Trophoblast cell (in vitro differentiated cells and primary cell): ENCODE data around the gene IL31.

ENCODE experiments used
- DNase-seq, 2 donors: peaks; one replicate each; pipeline ENCODE4 v3.0.0-alpha.2; 2016
- H2AFZ ChIP-seq: 2 replicates; pipeline ENCODE4 v1.6.1; 2013; ENCODE audit warnings: low read length, moderate library complexity, mild to moderate bottlenecking; ENCODE audit not compliant: insufficient read depth, poor library complexity
- H2AK5ac ChIP-seq: 2 replicates; pipeline ENCODE4 v1.6.1; 2013; ENCODE audit warnings: mild to moderate bottlenecking, low read length
- H2BK120ac ChIP-seq: 2 replicates; pipeline ENCODE4 v1.6.1; 2013; ENCODE audit warnings: low read length, mild to moderate bottlenecking, moderate library complexity; ENCODE audit not compliant: insufficient read depth, poor library complexity
- H2BK12ac ChIP-seq: 2 replicates; pipeline ENCODE4 v1.6.1; 2013; ENCODE audit warnings: mild to moderate bottlenecking, low read length, moderate library complexity
- H2BK5ac ChIP-seq: 2 replicates; pipeline ENCODE4 v1.6.1; 2013; ENCODE audit warnings: low read length, low read depth, moderate library complexity, mild to moderate bottlenecking; ENCODE audit not compliant: poor library complexity
- H3K14ac ChIP-seq: 2 replicates; pipeline ENCODE4 v1.6.1; 2013; ENCODE audit warnings: mild to moderate bottlenecking, low read length
- H3K18ac ChIP-seq: 2 replicates; pipeline ENCODE4 v1.6.1; 2013; ENCODE audit warnings: mild to moderate bottlenecking, low read length
- H3K23ac ChIP-seq: 2 replicates; pipeline ENCODE4 v1.6.1; 2013; ENCODE audit warnings: low read length
- H3K27ac ChIP-seq: 2 replicates; pipeline ENCODE4 v1.5.1; 2013; ENCODE audit warnings: low read depth, mild to moderate bottlenecking, inconsistent platforms, low read length, moderate library complexity
- H3K27me3 ChIP-seq: 2 replicates; pipeline ENCODE4 v1.6.1; 2013; ENCODE audit warnings: inconsistent platforms, mild to moderate bottlenecking, low read length, moderate library complexity; ENCODE audit not compliant: insufficient read depth
- H3K36me3 ChIP-seq, 2 experiments: 1 replicate in 1 of 2; 2 replicates in 1 of 2; pipeline ENCODE4 v1.6.1; 2013; ENCODE audit warnings: low read length in 2 of 2, mild to moderate bottlenecking in 2 of 2, moderate library complexity in 1 of 2; ENCODE audit not compliant: insufficient read depth in 2 of 2, control insufficient read depth in 1 of 2
- H3K4ac ChIP-seq: 2 replicates; pipeline ENCODE4 v1.6.1; 2013; ENCODE audit warnings: low read depth, mild to moderate bottlenecking, low read length, moderate library complexity
- H3K4me1 ChIP-seq, 2 experiments: 1 replicate in 1 of 2; 2 replicates in 1 of 2; pipeline ENCODE4 v1.6.1; 2013; ENCODE audit warnings: low read length in 2 of 2, mild to moderate bottlenecking in 2 of 2, moderate library complexity in 1 of 2; ENCODE audit not compliant: insufficient read depth in 2 of 2, control insufficient read depth in 1 of 2
- H3K4me2 ChIP-seq: 2 replicates; pipeline ENCODE4 v1.6.1; 2013; ENCODE audit warnings: inconsistent platforms, mild to moderate bottlenecking, low read length, moderate library complexity
- H3K4me3 ChIP-seq: 2 replicates; pipeline ENCODE4 v1.5.1; 2013; ENCODE audit warnings: mild to moderate bottlenecking, low read depth, low read length, inconsistent platforms
- H3K79me1 ChIP-seq: one replicate; pipeline ENCODE4 v1.6.1; 2013; ENCODE audit warnings: low read length
- H3K79me2 ChIP-seq: 2 replicates; pipeline ENCODE4 v1.6.1; 2013; ENCODE audit warnings: low read length, mild to moderate bottlenecking; ENCODE audit not compliant: control insufficient read depth, insufficient read depth, poor library complexity
- H3K9ac ChIP-seq: 2 replicates; pipeline ENCODE4 v1.6.1; 2013; ENCODE audit warnings: mild to moderate bottlenecking, low read length
- H3K9me3 ChIP-seq: 2 replicates; pipeline ENCODE4 v1.6.1; 2013; ENCODE audit warnings: low read depth, mild to moderate bottlenecking, control low read depth, inconsistent platforms, low read length; ENCODE audit not compliant: insufficient read depth
- H4K12ac ChIP-seq: 2 replicates; pipeline ENCODE4 v1.6.1; 2013; ENCODE audit warnings: low read depth, mild to moderate bottlenecking, low read length, moderate library complexity
- H4K8ac ChIP-seq: 2 replicates; pipeline ENCODE4 v1.6.1; 2013; ENCODE audit warnings: low read depth, mild to moderate bottlenecking, low read length, moderate library complexity
- H4K91ac ChIP-seq: one replicate; pipeline ENCODE4 v1.6.1; 2013; ENCODE audit warnings: low read depth, mild to moderate bottlenecking, low read length, moderate library complexity
- WGBS: extraction: QIAGEN DNeasy Blood & Tissue Kit; methylation state at CpG from one replicate; pipeline ENCODE4 v1.1.7; 2013; ENCODE audit warnings: missing lambda C conversion rate; ENCODE audit not compliant: insufficient read length, insufficient coverage; ENCODE audit errors: extremely low coverage; 5-methylcytosine and 5-hydroxymethylcytosine counted together

The IL31 gene

DNA sequence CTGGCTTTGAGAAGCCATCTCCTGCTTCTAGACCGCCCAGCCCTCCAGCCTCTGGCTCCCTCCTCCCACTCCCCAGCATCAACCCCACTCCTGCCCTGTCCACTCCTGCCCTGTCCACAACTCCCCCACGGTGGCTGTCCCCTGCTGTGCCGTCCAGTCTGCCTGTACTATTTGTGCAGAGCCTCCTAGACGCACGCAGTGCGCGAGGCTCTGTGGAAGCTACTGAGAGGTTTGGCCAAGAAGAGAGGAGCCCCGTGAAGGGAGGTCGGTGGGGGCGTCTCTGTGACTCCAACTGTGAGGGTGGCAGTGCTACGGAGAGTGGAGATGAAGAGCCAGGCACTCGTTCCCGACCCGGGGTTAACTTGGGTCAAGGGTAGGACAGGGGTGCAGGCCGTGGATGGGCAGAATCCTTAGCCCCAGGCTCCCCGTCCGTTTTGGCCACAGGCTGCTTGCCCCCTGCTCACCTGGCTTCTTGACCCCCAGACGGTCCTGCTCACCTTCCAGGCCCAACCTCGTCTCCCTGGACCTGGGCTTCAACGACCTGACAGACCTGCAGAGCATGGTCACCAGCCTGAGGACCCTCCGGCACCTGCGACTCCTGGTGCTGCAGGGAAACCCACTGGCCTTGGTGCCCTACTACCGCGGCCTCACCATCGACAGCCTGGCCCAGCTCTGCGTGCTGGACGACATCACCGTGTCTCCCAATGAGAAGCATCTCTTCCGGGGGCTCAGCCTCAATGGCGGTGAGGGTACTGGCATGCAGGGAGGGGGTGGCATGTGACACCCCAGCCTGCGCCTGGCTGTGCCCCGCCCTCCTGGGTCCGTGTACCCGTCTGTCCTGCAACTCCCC lies 15.8 kb upstream of the IL31 start:
- WGBS: no CpG with 5 or more reads among the region's 34 CpGs
- H3K9ac ChIP-seq: no peak overlapping the region
- H3K4me2 ChIP-seq: no peak overlapping the region
- no peak overlapping the region for H2BK120ac ChIP-seq
- H3K4me3 ChIP-seq: no peak overlapping the region
- H3K79me2 ChIP-seq: no peaks in the 10 kb centered on the region
- H2AK5ac ChIP-seq: no peak overlapping the region
- H4K91ac ChIP-seq: no peak overlapping the region
- H3K9me3 ChIP-seq: peaks cover 2% of the 10 kb centered on the region
- no peak overlapping the region for H3K14ac ChIP-seq
- H3K79me1 ChIP-seq: no peaks in the 10 kb centered on the region
- no peaks in the 10 kb centered on the region for H3K27me3 ChIP-seq
- H4K8ac ChIP-seq: no peak overlapping the region
- H2BK5ac ChIP-seq: no peak overlapping the region
- H3K36me3 ChIP-seq: no peaks in the 10 kb centered on the region
- H2BK12ac ChIP-seq: no peak overlapping the region
- no peak overlapping the region for H4K12ac ChIP-seq
- H3K4me1 ChIP-seq: no peaks in the 10 kb centered on the region
- no peak overlapping the region for H3K18ac ChIP-seq
- no peak for DNase-seq
- H2AFZ ChIP-seq: no peak overlapping the region
- H3K27ac ChIP-seq: no peak overlapping the region
- H3K4ac ChIP-seq: no peak overlapping the region
- H3K23ac ChIP-seq: no peak overlapping the region

DNA sequence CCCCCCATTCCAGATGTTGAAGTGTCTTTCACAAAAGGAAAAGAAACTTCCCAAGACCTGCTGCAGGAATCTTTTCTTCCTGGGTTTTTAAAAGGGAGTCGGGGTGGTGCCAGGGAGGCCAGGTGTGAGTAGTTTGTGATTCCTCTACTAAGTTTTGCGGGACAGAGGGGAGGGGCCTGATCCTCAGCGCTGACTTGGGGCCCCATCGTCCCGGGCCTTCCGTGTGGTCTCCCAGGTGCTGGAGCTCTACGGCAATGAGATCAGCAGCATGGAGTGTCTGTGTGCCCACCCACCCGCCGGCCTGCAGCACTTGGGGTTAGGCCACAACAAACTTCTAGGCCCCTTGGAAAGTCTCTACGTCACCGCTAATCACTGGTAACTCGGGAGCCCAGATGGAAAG lies 13.4 kb upstream of the IL31 start:
- Histone ChIP-seq H2BK12ac (no peak overlapping the region), H3K4me3 (no peak overlapping the region), H3K27me3 (no peaks in the 10 kb centered on the region), H2BK5ac (no peak overlapping the region), H3K18ac (no peak overlapping the region), H4K8ac (no peak overlapping the region), H3K4me1 (peaks cover 0 to 3% of the 10 kb centered on the region in 2 experiments), H3K14ac (no peak overlapping the region), H3K9ac (no peak overlapping the region), H3K4ac (no peak overlapping the region), H2AFZ (no peak overlapping the region), H4K12ac (no peak overlapping the region), H2BK120ac (no peak overlapping the region), H3K27ac (no peak overlapping the region), H2AK5ac (no peak overlapping the region), H3K79me1 (no peaks in the 10 kb centered on the region), H3K9me3 (peaks cover 2% of the 10 kb centered on the region), H3K36me3 (no peaks in the 10 kb centered on the region), H4K91ac (no peak overlapping the region), H3K4me2 (no peak overlapping the region), H3K23ac (no peak overlapping the region), H3K79me2 (peaks cover 2% of the 10 kb centered on the region)
- no peak for DNase-seq
- no CpG with 5 or more reads among the region's 12 CpGs for WGBS

DNA sequence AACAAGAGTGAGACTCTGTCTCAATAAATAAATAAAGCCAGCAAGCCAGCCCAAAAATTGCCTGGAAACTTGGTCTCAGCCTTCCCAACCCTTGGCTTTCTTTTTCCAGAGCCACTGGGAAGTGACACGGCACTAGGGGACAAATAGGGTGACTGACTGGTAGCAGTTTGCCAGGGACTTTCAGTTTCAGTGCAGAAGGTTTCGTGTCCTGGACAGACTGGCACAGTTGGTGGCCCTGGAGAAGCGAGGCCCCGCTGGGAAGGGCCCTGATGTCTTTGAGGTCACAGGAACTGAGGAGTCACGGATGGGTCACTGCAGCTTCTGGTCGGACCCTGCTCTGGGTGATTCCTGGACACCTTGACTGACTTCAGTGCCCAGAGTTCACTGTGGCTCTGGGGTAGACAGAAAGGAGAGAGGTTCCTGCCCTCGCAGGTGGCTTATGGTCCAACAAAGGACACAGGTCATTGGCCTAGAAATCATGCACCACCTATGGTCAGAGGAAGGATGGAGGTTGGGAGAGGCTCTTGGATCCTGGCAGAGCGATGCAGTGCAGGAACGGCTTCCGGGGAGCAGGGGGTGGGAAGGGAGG lies 11.6 kb upstream of the IL31 start:
- H2AK5ac ChIP-seq: no peak overlapping the region
- H3K23ac ChIP-seq: no peak overlapping the region
- H4K91ac ChIP-seq: no peak overlapping the region
- H2BK12ac ChIP-seq: no peak overlapping the region
- H3K27me3 ChIP-seq: no peaks in the 10 kb centered on the region
- no peak overlapping the region for H2BK120ac ChIP-seq
- H3K4me2 ChIP-seq: no peak overlapping the region
- H3K4ac ChIP-seq: no peak overlapping the region
- WGBS: no CpG with 5 or more reads among the region's 10 CpGs
- H4K8ac ChIP-seq: no peak overlapping the region
- H2AFZ ChIP-seq: no peak overlapping the region
- no peak overlapping the region for H3K27ac ChIP-seq
- no peak overlapping the region for H4K12ac ChIP-seq
- no peak overlapping the region for H3K14ac ChIP-seq
- H3K79me1 ChIP-seq: no peaks in the 10 kb centered on the region
- H3K18ac ChIP-seq: no peak overlapping the region
- H3K36me3 ChIP-seq: no peaks in the 10 kb centered on the region
- peaks cover 0 to 3% of the 10 kb centered on the region in 2 experiments for H3K4me1 ChIP-seq
- no peak for DNase-seq
- no peak overlapping the region for H3K9ac ChIP-seq
- H3K9me3 ChIP-seq: peaks cover 2% of the 10 kb centered on the region
- H3K4me3 ChIP-seq: no peak overlapping the region
- H3K79me2 ChIP-seq: peaks cover 2% of the 10 kb centered on the region
- H2BK5ac ChIP-seq: no peak overlapping the region

DNA sequence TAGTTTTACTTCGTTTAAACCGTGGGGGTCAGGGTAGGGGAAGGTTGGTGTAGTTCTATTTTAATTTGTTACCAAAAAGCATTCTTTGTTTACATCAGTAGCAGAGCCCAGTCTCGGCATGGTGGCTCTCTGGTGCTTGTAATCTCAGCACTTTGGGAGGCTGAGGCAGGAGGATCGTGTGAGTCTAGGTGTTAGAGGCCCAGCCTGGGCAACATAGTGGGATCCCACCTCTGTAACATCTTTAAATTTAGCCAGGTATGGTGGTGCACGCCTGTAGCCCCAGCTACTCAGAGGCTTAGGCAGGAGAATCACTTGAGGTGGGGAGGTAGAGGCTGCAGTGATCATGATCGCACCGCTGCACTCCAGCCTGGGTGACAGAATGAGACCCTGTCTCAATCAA lies 11.1 kb upstream of the IL31 start:
- no peak overlapping the region for H4K91ac ChIP-seq
- H2AK5ac ChIP-seq: no peak overlapping the region
- H2BK120ac ChIP-seq: no peak overlapping the region
- H3K14ac ChIP-seq: no peak overlapping the region
- no peak overlapping the region for H2BK12ac ChIP-seq
- DNase-seq: no peak
- H3K4ac ChIP-seq: no peak overlapping the region
- no peaks in the 10 kb centered on the region for H3K27me3 ChIP-seq
- no peak overlapping the region for H3K4me2 ChIP-seq
- no peak overlapping the region for H4K8ac ChIP-seq
- H3K79me1 ChIP-seq: no peaks in the 10 kb centered on the region
- no peaks in the 10 kb centered on the region for H3K36me3 ChIP-seq
- H3K9ac ChIP-seq: no peak overlapping the region
- WGBS: no CpG with 5 or more reads among the region's 7 CpGs
- no peak overlapping the region for H2AFZ ChIP-seq
- H3K4me1 ChIP-seq: peaks cover 0 to 3% of the 10 kb centered on the region in 2 experiments
- no peak overlapping the region for H3K27ac ChIP-seq
- H3K79me2 ChIP-seq: peaks cover 2% of the 10 kb centered on the region
- no peak overlapping the region for H3K23ac ChIP-seq
- H3K18ac ChIP-seq: no peak overlapping the region
- H3K9me3 ChIP-seq: peaks cover 2% of the 10 kb centered on the region
- no peak overlapping the region for H2BK5ac ChIP-seq
- no peak overlapping the region for H3K4me3 ChIP-seq
- H4K12ac ChIP-seq: no peak overlapping the region
